WTC11 (cell line): ENCODE results near the gene STARD13.

Experiments used
- CTCF ChIP-seq: fragments of 200-600 bp; IDR thresholded peaks from 2 replicates; pipeline ENCODE4 v1.8.0; 2022; ENCODE audit warnings: antibody characterized with exemption
- ELF4 ChIP-seq: sonication (generic); formaldehyde crosslinking; IDR thresholded peaks from 2 replicates; pipeline ENCODE4 v1.8.1; 2022; ENCODE audit warnings: low read depth, mild to moderate bottlenecking, moderate library complexity, missing genetic modification reagents
- MAX ChIP-seq: sonication (generic); formaldehyde crosslinking; IDR thresholded peaks from 2 replicates; pipeline ENCODE4 v1.8.0; 2022; ENCODE audit warnings: mild to moderate bottlenecking, missing genetic modification reagents
- NFE2L1 ChIP-seq: sonication (generic); formaldehyde crosslinking; IDR thresholded peaks from 2 replicates; pipeline ENCODE4 v1.8.1; 2023; ENCODE audit warnings: missing genetic modification reagents
- RELA ChIP-seq: sonication (generic); formaldehyde crosslinking; IDR thresholded peaks from 2 replicates; pipeline ENCODE4 v1.8.1; 2022; ENCODE audit warnings: missing genetic modification reagents, mild to moderate bottlenecking, borderline replicate concordance
- SP1 ChIP-seq: sonication (generic); formaldehyde crosslinking; conservative IDR thresholded peaks from 2 replicates; pipeline ENCODE4 v1.8.1; 2022; ENCODE audit warnings: missing genetic modification reagents
- TEAD4 ChIP-seq: sonication (generic); formaldehyde crosslinking; IDR thresholded peaks from 2 replicates; pipeline ENCODE4 v1.8.0; 2022; ENCODE audit warnings: mild to moderate bottlenecking, missing genetic modification reagents

- TF ChIP-seq NFE2L1 (CRISPR knock-in tag), result no peak
- TF ChIP-seq MAX (CRISPR knock-in tag), result no peak
- no peak for TF ChIP-seq SP1 (CRISPR knock-in tag)
- TF ChIP-seq CTCF, result no peak
- no peak for TF ChIP-seq TEAD4
- TF ChIP-seq RELA, result no peak
- no peak for TF ChIP-seq ELF4 (CRISPR knock-in tag)
Measured at GRCh38 chr13:33275916-33276315, 9.6 kb downstream of the STARD13 start.
